Measurements from ENCODE around the gene ABCC8.

Gene ABCC8

DNA sequence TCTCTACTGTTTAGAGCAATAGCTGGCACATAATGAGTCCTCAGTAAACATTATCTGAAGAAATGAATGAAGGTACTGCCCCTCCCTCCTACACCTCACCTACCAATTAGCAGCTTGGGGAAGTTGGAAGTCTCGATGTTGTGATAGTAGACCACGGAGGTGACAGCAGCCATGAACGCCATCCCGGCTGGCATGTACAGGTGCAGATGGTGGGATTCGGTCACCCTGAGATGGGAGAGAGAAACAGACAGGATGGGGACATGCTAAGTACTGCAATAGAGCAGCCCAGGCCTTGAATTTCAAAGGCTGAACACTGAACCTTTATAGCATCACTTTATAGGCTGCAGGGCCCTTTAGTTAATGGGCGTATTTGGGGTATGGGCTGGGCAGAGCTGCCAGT lies 6.6 kb downstream of the ABCC8 start:
- DNase-seq (ENCODE audit: low read depth in 2 of 2): no peak

DNA sequence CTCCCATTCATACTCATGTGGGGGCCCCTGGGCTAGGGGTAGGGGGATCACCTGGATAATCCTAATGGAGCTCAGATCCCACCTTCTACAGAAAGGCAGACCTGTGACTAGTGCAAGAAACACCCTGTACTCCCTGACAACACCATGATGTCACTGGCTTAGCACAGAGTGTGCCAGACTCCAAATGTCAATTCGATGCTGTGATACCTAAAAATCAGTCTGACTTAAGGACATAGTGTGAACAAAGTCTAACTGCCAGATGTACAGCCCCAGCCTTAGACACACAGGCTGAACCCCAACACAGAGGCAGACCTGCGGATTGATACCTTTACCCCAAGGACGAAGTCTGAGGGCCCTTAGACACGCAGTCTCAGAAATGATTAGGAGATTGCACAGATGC lies 8.5 kb downstream of the ABCC8 start:
- DNase-seq (ENCODE audit: low read depth in 2 of 2): no peak

DNA sequence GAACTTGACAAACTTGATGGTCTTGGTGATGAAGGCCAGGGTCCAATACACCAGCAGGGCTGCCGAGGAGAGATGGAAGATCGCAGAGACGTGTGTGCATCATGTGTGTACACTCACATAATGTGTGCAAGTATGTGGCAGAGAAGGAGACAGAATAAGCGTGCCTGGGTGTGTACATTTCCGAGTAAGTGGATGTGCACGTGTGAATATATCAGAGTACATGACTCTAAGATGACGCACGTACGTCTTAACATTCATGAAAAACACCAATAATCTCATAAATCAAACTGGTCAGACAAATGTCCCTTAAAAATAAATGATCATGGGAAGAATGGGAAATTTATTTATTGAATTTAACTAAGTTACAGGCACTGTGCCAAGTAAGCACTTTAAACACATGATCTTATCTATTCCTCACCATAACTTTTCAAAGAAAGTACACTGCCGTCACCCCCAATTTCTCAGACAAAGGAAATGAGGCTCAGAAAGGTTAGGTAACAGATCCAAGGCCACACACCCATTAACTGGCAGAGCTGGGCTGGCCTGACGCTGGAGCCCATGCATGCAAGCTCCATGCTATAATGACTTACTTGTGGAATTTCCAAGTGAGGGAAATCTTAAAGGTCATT lies 13.0 kb downstream of the ABCC8 start:
- no peak for DNase-seq (ENCODE audit: low read depth in 2 of 2)

DNA sequence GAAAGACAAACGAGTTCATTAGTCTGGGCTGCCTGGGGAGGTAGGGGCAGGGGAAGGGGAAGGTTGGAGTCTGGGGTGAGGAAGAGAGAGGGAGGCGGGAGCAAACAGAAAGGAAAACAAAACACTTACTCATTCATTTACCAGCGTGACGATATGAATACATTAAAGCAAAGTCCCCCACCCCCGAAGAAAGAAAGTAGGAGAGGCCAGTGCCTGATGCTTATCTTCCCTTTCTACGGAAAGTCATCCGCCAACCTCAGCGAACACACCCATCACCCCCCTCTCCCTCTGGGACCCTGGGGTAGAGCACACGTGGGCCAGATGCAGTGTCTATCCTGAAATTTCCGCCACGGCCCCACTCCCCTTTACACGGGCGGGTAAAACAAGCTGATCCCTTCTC lies 13.7 kb downstream of the ABCC8 start:
- no peak for DNase-seq (ENCODE audit: low read depth in 2 of 2)

DNA sequence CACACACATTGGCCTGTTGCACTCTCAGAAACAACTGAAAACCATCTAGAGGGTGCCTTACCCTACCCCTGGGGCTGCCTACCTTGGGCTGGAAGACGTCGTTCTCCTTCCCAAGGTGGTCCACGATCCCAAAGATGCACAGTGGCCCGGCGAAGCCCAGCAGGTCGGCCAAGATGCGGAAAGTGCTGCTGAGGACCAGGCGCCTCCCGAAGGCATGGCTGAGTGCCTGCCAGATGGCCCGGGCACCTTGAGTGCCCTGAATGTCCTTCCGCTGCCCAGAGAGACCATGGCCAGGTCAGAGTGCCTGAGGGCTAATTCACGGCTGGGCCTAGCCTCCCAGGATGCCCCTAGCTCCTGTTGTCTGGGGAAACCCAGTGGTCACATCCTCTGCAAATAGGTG lies 16.2 kb downstream of the ABCC8 start:
- no peak for DNase-seq (ENCODE audit: low read depth in 2 of 2)

DNA sequence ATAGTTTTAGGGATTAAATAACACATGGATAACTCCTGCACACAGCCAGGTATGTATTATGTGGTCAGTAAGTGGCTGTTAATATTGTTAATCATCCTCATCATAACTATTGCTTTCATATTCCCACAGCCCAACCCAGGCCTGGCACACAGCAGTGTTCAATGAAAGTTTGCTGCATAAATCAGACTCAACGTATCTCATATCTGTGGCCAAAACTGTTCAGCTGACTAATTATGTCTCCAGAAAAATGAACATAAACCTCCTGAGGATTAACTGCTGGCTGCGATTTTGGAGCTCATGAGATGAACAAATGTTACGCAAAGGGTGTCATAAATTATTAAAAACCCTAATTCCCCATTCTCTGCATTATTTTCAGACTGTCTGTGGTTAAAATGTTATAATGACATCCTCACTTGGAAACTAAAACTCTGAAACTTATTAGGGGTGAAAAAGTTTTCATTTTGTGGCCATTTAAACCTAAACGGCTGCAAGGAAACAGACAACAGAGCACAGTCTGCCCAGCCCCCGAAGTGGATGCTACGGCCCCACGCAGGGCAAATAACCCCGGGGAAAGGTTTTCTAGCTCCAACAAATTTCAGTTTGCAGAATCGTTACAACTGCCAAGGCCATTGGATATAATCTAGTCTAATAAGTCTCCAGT lies 17.3 kb downstream of the ABCC8 start:
- no peak for DNase-seq (ENCODE audit: low read depth in 2 of 2)

DNA sequence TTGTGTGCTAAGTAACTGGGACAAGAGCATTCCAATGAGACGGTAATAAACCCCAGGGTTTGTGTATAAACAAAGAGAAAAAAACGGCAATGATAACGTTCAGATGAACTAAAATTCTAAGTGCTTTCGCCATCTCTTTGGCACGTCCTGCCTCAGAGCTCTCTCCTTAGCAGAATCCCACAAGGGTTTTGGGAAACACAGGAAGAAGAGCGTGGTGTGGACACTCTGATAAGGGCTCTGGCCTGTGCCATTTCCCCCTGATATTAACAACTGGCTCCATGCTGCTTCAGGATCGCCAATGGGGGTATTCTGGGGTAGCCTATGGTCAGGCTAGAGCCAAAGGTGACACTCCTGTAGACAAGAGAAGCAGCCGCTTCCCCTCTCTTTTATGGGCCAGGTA lies 18.4 kb downstream of the ABCC8 start:
- DNase-seq (ENCODE audit: low read depth in 2 of 2): no peak

DNA sequence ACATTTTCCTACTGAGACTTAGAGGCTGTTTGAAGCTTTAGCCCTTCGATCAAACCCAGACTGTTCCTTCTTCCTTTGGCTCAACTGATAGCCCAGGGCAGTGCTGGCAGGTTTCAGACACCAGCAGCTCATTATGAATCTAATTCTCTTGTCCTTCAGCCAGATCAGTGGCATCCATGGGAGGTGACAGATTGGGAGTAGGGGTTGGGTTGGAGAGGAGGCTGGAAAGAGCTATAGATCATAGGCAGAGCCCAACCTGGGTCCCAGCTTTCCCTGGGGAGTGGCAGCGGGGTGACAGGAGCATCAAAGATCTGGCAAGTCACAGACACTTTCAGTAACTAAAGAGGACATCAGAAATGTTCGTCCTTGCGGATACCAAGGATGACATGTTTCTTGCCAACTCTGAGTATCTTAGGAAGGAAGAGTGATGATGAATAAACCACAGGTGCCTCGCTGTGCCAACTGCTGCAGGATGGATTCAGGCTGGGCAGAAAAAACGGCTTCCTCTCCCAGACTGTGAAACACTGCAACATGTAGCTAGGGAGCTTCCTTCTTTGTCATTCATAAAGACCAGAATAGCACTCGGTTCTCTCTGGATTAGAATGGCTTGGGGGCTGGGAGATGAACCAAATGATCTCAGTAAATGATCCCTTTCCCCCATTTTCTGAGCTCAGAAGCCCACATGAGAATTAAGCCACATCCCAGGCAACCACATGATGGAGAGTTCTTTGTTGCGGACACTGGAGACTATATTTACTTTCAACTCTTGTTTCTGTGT lies 19.1 kb downstream of the ABCC8 start:
- DNase-seq (ENCODE audit: low read depth in 2 of 2): no peak

DNA sequence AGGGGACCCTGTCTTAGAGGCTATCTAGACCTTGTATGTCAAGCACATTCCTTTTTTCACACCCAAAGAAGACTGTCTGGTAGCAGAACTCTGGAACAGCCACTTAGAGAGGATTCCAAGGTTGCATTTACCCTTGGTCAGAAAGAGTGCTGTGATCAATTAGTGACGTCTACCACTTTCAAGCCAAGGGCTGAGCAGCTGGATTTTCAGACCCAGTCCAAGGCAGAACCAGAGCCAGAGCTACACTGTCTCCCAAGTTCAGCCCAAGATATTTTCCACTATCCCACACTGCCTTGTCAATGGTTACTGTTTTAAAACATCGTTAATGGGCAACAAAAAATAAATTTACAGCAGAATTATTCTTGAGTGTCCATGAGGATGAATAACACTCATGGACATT lies 24.0 kb downstream of the ABCC8 start:
- DNase-seq (ENCODE audit: low read depth in 2 of 2): no peak

DNA sequence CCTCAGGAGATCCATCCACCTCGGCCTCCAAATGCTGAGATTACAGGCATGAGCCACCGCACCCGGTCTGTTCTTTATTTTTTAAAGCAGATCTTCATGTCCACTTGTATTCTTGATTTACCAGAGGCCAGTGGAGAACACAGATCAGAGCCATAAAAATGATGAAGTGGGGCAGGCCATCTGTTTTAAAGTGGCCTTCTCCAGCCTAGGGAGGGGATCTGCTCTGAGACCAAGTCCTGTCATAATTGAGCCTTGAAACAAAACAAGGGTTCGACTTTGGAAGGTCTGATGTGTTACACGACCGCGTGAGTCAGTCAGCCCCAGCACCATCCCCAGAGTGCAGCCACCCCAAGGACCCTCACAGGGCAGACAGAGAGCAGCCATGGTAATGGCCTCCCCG lies 27.5 kb downstream of the ABCC8 start:
- no peak for DNase-seq (ENCODE audit: low read depth in 2 of 2)

DNA sequence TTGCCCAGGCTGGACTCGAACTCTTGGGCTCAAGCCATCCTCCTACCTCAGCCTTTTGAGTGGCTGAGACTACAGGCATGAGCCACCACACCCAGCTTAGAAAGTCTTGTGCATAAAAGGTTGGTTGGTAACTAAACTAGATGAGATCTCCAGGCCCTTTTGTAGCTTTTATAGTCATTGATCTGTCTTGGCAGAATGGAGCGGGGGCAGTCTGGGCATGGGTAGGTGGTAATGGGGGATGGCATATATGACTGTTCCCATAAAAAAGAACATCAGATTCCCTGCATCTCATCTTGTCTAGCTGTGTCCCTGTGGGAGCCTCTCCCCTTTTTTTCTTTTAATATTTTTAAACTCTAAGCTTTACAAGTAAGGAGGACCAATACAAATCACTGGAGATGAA lies 30.2 kb downstream of the ABCC8 start:
- no peak for DNase-seq (ENCODE audit: low read depth in 2 of 2)

DNA sequence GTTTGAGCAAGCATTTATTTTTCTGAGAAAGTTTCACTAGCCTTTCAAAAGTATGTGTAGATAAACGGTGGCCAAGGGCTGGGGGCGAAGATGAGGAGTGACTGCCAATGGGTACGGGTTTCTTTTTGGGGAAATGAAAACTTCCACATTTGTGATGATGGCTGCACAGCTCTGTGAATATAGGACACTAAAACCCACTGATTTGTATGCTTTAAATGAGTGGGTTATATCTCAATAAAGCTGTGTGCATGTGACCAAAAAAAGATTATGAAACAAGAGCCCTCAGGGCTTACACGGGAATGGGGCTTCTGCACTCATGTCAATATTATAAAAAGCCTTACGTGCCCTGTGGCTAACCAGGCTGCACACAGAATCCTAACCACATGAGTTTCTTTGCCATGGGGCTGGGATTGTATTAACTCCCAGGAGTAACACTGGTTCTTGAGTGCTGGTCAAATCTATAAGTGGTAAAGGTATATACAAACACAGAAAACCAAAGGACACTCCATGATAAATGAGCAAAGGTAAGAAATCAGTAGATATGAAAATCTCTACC lies 31.3 kb downstream of the ABCC8 start:
- no peak for DNase-seq (ENCODE audit: low read depth in 2 of 2)

DNA sequence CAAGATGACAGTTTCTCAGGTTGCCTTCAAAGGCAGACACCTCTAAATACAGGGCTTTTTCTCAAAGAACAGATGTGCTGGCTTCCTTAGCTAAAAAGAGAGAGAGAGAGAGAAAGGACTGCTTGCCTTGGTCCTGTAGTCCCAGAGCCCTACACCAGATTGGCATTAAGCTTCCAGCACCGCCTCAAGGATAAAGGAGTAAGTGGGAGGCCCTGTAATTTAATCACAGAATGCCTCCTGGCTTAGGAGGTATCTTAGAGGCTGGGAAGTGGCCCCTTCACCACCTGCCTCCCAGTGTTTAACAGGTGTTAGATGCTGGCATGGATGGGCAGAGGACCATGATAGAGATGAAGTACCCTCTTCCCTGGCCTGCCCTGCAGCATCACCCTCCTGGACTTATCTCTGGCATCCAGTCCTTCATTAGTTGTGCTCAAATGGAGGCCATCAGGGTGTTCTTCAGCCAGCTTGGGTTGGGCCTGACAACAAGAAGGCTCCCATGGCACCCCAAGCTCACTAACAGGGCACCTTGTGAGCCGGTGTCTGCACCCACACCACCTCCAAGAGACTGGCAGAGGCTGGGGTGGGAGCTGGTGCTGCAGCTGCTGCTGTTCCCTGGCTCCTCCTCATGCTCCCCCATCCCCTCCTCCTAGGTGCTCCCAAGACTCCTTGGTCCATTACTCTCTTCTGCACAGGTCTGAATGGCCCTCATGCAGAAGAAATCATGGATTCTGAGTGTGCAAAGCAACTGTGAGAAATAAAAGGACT lies 32.5 kb downstream of the ABCC8 start:
- no peak for DNase-seq (ENCODE audit: low read depth in 2 of 2)

DNA sequence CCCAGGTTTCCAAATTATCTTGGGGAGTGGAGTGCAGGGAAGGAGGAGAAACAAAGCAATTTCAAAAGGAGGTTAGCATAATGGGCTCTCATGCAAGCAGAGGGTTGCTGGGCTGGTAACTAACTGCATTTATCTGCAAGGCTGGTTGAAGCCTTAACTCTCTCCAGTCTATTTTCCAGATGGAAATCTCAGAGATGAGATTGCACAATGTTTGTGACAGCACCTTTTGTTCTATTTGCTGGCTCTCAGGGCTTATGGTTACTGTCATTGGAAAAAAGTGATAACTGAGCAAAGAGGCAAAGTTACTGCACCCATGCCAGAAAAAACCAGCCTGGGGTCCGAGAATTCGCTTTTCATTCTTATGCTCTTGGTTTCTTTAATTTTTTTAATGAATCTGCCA lies 33.2 kb downstream of the ABCC8 start:
- no peak for DNase-seq (ENCODE audit: low read depth in 2 of 2)

DNA sequence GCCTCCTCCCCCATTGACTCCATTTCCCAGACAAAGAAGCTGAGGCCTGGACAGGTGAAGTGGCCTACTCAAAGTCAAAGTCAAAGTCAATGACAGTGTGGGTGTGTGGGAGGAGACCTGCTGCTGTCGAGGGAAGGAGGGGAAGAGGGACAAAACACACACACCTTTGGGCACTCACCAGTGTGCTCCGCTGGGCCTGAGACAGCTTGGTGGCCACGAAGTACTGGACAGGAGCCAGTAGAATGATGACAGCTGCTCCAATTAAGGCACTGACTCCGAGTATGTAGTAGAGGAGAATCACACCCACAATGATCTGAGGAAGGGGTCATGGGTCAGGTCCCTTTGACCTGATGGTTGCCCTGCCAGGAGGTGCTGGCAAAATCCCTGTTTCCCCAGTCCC lies 33.6 kb downstream of the ABCC8 start:
- DNase-seq (ENCODE audit: low read depth in 2 of 2): no peak

DNA sequence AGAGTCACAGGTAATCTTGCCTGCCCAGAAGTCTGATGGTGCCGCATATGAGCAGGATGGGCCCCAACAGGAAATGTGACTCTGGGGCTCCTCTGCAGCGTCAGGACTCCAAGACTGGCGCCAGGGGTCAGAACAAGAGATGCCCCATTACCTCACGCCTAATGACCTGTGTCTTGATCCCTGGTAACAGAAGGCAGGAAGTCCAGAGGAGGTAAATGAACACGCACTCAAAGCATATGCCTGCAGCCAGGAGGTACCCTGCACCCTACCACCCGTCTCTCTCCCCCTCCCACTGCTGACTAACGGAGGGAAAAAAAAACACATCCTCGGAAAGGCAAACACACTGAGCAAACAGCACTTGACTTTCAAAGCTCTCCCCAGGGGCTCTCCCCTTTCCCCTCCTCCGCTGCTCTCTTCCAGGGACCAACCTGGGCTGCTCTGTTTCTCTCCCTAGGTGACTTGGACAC lies 37.3 kb downstream of the ABCC8 start:
- DNase-seq (ENCODE audit: low read depth in 2 of 2): no peak

DNA sequence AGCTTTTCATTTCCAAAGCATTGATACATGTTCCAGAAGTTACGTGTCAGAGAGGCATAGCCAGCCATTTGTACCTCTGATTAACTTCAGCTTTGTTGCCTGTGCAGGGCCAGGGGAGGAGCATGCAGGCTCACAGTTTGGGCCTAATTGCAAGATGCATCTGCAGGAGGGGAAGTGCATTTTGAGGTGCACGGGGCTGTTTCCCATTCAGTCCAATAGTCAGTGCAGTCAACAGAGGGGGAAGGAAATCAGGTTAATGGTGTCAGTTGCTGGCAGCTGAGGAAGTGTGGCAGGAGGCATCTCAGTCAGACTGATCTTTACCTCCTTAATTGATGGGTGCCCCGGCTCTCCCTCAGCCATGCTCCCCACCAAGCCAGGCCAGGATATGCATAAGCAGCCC lies 39.3 kb downstream of the ABCC8 start:
- no peak for DNase-seq (ENCODE audit: low read depth in 2 of 2)

DNA sequence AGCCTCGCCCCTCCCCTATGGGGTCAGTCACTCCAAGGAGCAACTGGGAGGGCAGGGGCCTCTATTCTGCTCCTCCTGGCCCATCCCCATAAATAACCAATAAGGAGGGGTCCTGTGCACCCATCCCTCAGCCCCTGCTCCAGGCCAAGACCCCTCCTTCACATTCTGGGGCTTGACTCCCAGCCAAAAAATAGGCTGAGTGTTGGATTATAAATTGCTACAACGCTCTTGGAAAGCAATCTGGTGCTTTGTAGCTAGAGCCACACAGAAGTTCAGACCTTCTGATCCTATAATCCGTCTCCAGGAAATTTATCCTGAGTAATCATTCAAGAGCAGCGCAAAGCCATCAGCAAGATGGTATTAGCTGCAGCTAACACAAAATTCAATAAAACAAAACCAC lies 42.5 kb downstream of the ABCC8 start:
- no peak for DNase-seq (ENCODE audit: low read depth in 2 of 2)

DNA sequence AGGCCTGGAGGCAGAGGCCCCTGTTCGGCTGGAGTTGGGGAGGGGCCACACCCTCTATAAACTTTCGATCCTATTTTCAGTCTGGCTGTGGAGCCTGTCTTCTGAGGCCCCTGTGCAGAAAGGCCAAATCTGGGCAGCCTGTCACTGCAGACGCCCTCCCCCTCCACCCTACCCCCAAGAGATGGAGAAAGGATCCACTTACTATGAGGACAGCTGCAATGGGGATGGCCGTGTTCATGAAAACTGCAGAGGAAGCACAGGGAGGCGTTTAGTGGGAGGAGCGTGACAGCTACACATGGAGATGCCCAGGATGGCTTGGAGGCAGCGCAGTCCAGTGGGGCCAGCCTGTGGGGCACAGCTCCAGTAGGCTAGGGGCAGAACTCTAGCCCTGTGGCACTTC lies 44.6 kb downstream of the ABCC8 start:
- no peak for DNase-seq (ENCODE audit: low read depth in 2 of 2)

DNA sequence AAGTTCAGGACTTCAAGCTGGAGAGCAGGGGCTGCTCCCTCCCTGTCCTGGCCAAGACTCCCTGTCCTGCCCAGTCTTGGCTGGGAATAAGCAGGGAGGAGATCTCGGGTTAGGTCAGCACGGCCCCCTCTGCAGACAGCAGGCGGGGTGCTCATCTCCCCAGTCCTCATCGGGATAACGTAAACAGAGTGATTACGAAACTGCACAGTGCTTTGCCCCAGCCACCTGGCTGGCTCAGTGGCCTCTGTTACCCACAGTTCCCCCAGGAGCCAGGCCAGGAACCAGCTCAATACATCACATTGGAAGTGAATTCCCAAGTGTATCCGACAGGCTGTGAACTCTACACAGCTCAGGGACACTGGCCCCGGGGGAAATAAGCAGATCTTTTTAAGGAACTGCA lies 45.5 kb downstream of the ABCC8 start:
- no peak for DNase-seq (ENCODE audit: low read depth in 2 of 2)

DNA sequence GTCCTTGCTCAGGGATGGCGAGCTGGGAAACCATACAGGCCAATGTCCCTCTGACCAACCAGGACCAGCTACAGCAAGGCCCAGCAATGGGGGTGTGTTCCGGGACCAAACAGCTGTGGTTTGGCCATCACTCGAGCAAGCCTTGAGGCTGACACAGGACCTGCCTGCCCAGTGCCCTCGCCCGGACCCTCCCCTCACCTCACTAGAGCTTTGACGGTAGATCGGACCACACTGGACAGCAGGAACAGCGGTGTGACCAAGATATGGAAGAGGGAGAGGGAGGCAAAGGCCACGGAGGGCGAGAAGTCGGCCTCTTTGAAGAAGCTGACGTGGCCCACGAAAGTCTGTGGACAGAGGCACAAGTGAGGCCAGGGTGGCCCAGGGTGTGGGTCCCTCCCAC lies 46.0 kb downstream of the ABCC8 start:
- no peak for DNase-seq (ENCODE audit: low read depth in 2 of 2)

DNA sequence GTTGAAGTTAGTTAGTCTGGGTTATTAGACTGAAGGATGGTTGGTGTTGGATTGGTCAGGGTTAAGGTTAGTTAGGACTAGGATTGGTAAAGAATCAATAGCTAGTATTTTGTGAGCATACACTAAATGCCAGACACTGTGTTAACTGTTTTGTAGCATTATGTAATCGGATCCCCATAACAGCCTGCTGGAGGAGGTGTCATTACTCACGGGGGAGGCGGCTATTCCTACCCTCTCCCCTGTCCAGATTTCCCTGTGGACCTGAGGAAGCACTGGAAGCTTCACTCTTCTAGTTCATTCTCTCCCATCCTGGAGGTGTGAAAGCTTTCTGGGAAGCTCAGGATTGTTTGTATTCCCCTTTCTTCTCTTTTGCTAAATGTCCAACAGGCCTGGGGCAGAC lies 47.7 kb downstream of the ABCC8 start:
- no peak for DNase-seq (ENCODE audit: low read depth in 2 of 2)

Data from stimulated activated CD4-positive, alpha-beta T cell treated with anti-CD3 and anti-CD28 coated beads, Interleukin-15, amount 100 ng/mL, for 48 hours (primary cell).